T-helper 9 cell (primary cell): ENCODE data around the gene ATP6V1F.

Experiments used
- DNase-seq: peaks from one replicate; pipeline ENCODE4 v3.0.0-alpha.2; 2020
- total RNA-seq, 2 donors: gene quantifications; one replicate each; lab custom pipeline; 2026; lab: John Stamatoyannopoulos, UW

Gene ATP6V1F, protein sequence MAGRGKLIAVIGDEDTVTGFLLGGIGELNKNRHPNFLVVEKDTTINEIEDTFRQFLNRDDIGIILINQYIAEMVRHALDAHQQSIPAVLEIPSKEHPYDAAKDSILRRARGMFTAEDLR
- 17.4 to 31.4 reads per million in 2 donors for total RNA-seq

DNA sequence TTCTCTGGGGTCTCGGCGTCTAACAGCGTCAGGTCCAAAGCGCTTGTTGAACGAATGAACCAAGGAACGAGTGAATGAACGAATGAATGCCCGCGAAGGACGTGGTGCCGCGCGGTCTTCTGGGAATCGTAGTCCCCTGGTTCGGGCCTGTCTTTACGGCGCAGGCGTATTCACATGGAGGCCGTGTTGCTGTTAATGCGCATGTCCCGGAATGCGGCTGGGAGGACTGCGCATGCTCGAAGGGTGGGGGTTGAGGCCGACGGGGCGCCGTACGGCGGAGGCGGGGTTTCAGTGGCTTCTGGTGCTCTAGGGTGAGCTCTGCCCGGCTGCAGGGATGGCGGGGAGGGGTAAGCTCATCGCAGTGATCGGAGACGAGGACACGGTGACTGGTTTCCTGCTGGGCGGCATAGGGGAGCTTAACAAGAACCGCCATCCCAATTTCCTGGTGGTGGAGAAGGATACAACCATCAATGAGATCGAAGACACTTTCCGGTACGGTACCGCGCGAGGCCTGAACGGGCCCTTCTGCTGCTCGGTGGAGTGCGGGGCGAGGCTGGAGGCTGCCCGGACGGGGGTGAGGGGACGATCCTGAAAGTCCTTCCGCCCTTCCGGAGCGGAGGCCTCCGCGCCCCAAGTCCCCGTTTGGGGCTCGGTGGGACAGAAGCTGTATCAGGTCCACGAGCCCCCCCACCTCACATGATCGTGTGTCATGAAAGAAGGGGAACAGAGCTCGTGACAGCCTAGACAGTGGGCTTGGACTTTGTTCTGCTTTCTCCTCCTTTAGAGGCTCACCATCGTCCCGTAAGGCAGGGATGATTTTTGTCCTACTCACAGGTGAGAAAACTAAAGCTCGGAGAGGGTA is at the start of gene ATP6V1F:
Gene ATP6V1F (plus strand): TSS at position 286 of the 862 bp plus-strand sequence. CDS start 49 bp downstream, at position 335.
- DNase-seq: peak; percentile 99

- no peak for DNase-seq
Measured at GRCh38 chr7:128814499-128814898, 48.2 kb upstream of the ATP6V1F start.

DNA sequence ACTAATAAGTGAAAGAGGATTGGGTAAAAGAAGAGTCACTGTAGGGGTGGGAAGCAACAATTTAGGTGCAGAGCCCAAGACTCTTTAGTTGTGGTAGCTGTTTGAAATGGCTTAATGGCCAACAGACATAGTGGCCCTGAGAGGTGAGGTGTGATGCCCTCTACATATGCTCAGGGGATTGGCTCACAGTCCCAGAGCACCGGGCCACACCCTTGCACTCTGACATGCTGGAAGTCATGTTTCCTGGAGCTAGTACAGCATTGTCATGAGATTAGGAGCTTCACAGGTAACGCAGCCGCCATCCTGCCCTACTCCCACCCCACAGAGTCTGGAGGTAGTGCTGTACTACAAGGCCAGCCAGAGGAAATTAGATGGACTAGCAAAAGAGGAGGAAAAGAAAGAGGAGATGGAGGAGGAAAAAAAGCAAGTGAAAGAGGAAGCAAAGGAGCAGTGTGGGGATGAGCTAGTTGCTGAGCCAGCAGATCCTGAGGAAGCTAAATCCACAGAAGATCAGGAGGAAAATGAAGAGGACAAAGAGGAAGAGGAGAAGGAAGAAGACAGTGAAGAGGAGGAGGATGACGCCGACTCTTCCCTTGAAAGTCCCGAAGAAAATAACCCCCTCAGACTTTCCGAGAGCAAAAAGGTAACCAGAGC is 47.2 kb upstream of the ATP6V1F start:
- no peak for DNase-seq

DNA sequence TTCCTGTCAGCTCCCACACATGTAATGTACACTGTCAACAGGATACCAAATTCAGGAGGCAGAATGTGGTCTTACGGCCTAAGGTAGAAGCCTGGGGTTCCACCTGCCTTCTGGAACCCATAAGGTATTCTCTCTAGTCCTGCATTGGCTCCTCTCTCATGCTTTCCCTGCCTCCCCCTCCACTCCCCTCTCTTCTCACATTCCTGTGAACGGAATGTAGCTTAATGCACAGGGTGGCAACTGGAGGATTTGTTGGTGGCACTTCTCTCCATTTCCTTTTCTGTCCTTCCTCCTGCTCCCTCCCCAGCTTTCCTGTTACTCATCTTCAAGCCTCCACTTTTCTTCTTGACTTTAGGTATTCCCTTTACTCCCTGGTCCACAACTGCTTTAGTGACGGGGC is 44.0 kb upstream of the ATP6V1F start:
- no peak for DNase-seq

- no peak for DNase-seq
Measured at GRCh38 chr7:128821724-128822123, 40.9 kb upstream of the ATP6V1F start.

- DNase-seq: no peak
Measured at GRCh38 chr7:128826512-128826911, 36.1 kb upstream of the ATP6V1F start.

GRCh38 chr7:128826916-128827247 is 35.8 kb upstream of the ATP6V1F start:
- no peak for DNase-seq

DNA sequence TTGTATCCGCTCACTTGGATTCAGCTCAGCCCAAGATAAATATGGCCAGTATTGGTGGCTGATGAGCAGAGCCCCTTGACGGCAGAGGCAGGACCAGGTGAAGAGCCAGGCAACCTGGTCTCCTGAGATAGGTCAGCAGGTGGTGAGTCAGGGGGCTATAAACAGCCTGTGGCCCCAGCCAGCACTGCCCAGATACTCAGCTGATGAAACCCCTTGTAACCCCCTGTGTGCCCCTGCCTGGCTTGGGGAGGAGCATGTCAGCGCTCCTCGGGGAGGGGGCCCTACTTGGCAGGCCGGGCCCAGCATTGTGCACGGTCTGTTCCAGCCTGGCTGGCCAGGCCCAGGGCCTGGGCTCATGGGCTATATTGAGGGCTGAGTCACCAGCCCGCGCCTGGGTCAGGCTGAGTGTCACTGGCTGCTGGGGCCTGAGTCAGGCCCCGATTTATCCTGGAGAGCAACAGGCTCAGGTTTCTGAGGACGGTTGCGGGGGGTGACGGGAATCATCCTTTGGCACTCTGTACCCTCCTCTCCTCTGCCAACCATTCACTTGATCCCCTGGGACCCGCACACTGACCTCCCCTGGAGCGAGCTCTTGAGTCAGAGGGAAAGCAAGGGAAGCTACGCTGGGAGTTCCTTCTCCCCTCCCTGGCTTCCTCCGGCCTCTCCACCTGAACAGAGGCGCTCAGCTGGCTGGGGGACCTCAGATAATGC is 35.3 kb upstream of the ATP6V1F start:
- no peak for DNase-seq

- no peak for DNase-seq
Measured at GRCh38 chr7:128827971-128828711, 34.5 kb upstream of the ATP6V1F start.

GRCh38 chr7:128829391-128830166 is 33.1 kb upstream of the ATP6V1F start:
- no peak for DNase-seq

- peak; percentile 19 for DNase-seq
Measured at GRCh38 chr7:128830231-128831177, 32.2 kb upstream of the ATP6V1F start, which contains the start of gene FLNC. TSS of gene FLNC (plus strand) at chr7:128830406. CDS start at chr7:128830638, 232 bp downstream.

- no peak for DNase-seq
Measured at GRCh38 chr7:128831178-128831993, 31.3 kb upstream of the ATP6V1F start.

DNA sequence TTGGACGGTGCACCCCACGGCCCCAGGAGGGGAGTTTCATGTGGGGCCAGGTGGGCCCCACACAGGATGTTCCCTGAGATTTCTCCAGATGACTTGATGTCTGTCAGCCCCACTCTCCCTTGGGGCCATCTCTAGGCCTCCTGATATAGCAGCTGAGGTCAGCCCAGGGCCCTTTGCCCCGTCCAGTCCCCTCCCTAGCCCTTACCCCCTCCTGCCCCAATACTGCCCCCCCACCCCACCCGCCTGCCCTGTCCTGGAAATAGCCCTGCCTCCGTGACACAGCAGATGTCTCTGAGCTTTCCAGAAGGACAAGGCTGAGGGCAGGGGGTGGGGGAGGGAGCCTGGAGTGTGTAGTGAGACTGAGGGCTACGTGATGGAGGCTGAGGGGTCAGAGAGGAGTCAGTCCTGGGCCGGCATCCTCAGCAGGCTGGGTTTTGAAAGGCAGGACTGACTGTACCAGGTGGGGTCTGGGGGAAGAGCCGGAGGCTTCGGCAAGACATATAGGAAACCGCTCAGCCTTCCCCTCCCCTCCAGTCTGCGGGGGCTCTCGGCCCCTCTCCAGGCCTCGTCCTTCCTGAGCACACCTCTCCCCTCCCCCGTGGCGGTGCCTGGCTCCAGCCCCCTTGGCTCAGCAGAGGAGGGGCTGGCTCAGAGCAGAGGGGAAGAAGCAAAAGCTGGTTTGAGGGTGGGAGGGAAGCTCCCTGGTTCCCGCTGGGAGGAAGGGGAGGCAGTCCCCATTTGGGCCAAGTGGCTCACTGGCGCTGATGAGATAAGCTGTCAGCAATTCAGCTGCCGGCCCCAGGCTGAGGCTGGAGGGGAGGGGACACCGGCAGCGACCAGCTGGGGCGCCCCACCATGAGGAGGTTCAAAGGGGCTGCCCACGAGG is 30.4 kb upstream of the ATP6V1F start:
- no peak for DNase-seq

DNA sequence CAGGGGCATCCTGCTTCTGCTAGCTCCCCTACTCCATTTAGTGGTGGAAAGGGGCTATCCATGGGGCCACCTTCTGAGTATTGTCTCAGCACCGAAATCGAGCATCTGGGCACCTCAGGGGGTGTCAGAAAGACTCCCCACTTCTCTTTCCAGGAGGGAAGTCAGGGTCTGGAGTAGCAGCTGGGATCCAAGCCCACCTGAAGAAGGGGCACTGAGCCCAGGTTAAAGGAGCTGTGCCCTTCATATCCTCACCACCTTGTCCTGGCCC is 29.8 kb upstream of the ATP6V1F start:
- DNase-seq: no peak

GRCh38 chr7:128833148-128833945 is 29.3 kb upstream of the ATP6V1F start:
- DNase-seq: no peak

GRCh38 chr7:128833946-128834325 is 28.7 kb upstream of the ATP6V1F start:
- no peak for DNase-seq

DNA sequence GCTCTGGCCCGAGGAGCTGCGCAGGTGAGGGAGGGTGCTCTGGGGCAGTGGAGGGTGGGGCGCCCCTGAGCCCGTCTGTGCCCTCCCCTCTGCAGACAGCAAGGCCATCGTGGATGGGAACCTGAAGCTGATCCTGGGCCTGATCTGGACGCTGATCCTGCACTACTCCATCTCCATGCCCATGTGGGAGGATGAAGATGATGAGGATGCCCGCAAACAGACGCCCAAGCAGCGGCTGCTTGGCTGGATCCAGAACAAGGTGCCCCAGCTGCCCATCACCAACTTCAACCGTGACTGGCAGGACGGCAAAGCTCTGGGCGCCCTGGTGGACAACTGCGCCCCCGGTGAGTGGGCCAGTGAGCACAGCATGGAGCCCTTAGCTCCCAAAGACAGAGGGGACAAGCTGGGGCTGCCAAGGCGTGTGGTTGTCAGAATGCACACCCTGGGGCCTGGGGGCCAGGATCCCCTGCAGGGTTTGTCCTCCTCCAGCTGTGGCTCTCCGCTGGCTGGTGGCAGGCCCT is 27.4 kb upstream of the ATP6V1F start:
- DNase-seq: no peak
